GM08714 (cell line): Measurements from ENCODE around the gene DCP1B.

ENCODE experiments used
- H3K4me3 ChIP-seq: fragments of 200-500 bp; sonication (Bioruptor generic); 2 replicates; pipeline ENCODE4 v1.5.1; 2014; ENCODE audit warnings: mild to moderate bottlenecking, low read length, inconsistent platforms
- ZNF274 ChIP-seq: IDR thresholded peaks from 2 replicates; pipeline ENCODE4 v1.6.1; 2012; ENCODE audit warnings: mild to moderate bottlenecking, low read depth, low read length

Gene DCP1B

DNA sequence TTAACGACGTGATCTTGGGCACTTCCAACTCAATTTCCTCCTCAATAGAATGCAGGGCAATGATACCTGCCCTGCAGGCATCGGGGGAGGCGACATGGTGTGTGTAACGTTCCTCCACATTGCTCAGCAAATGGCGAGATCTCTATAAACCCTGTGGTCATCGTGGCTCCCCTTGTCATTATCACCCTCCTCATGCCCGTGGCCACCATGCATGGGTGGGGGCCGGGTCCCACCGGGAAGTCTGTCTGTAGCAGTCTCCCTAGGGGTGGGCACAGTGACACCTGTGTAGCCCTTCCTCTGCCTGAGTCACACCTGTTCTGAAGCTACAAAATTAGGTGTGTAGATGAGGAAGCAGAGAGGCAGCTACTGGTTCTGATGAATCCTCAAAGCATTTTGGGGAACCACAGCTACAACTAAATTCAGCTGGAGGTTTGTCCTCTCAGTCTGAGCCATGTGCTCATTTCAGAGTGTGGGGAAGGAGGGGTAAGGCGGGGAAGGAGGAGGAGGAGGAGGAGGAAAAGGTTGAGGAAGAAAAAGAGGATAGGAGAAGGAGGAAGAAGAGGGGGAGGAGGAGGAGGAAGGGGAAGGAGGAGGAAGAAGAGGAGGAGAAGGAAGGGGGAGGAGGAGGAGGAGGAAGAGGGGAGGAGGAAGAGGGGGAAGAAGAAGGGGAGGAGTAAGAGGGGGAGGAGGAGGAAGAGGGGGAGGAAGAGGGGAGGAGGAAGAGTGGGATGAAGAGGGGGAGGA is 74.8 kb downstream of the DCP1B start:
- no peak for TF ChIP-seq ZNF274
- H3K4me3 ChIP-seq, result no peak overlapping the region

GRCh38 chr12:1928439-1929121 is 75.7 kb downstream of the DCP1B start:
- no peak overlapping the region for H3K4me3 ChIP-seq
- no peak for TF ChIP-seq ZNF274

- no peak for TF ChIP-seq ZNF274
- no peak overlapping the region for H3K4me3 ChIP-seq
Observed at GRCh38 chr12:1927751-1928351, 76.4 kb downstream of the DCP1B start.

DNA sequence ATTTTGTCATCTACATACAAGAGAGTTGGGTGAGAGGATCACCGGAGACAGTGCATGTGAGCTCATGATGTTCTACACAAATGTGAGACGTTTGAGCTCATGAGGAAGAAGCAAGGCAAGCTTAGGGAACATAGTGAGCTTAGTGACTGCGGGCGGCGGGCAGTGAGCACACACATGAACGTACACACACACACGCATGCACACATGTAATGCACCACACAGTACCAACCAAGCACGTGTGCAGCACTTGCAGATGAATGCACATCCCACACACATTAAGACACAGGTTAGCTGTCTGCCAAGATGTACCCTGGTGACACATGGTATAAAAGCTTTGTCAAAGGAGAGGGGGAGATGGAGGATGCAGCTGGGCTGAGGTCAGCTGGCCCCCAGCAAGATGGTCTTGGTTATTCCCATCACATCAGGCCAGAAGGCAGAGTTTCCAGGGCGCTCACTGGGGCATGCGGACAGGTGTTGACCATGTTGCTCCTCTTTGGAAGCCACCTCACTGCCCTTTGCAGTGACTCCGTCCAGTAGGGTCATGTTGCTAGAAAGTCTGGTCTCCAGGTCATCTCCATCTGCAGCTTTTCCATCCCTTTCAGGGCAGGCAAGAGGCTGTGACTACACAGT is 77.1 kb downstream of the DCP1B start:
- no peak overlapping the region for H3K4me3 ChIP-seq
- no peak for TF ChIP-seq ZNF274

GRCh38 chr12:1926251-1926657 is 78.0 kb downstream of the DCP1B start:
- no peak for TF ChIP-seq ZNF274
- H3K4me3 ChIP-seq, result no peak overlapping the region

GRCh38 chr12:1925684-1926006 is 78.6 kb downstream of the DCP1B start:
- TF ChIP-seq ZNF274, result no peak
- H3K4me3 ChIP-seq, result no peak overlapping the region

- no peak overlapping the region for H3K4me3 ChIP-seq
- no peak for TF ChIP-seq ZNF274
Observed at GRCh38 chr12:1924996-1925683, 79.1 kb downstream of the DCP1B start.

GRCh38 chr12:1922985-1923384 is 81.3 kb downstream of the DCP1B start:
- TF ChIP-seq ZNF274, result no peak

GRCh38 chr12:1922075-1922709 is 82.1 kb downstream of the DCP1B start:
- no peak overlapping the region for H3K4me3 ChIP-seq
- no peak for TF ChIP-seq ZNF274

More at GRCh38 chr12:1922985-1923384, 81.3 kb downstream of the DCP1B start:
- H3K4me3 ChIP-seq, result no peak overlapping the region

- H3K4me3 ChIP-seq, result no peak overlapping the region
- no peak for TF ChIP-seq ZNF274
Observed at GRCh38 chr12:1920971-1921370, 83.3 kb downstream of the DCP1B start.

DNA sequence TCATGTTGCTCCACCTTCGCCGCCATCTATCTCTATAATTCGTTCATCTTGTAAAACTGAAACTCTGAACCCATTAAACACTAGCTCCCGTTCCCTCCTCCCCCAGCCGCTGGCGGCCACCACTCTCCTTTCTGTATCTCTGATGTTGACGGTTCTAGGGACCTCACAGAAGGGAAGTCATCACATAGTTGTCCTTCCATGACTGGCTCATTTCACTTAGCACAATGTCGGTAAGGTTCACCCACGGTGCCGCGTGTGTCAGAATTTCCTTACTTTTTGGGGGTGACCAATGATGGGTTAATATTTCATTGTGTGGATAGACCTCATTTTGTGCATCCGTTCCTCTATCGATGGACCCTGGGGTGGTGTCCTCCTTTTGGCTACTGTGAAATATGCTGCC is 83.8 kb downstream of the DCP1B start:
- H3K4me3 ChIP-seq, result no peak overlapping the region
- TF ChIP-seq ZNF274, result no peak

- no peak for TF ChIP-seq ZNF274
- no peak overlapping the region for H3K4me3 ChIP-seq
Observed at GRCh38 chr12:1919763-1920162, 84.5 kb downstream of the DCP1B start.

DNA sequence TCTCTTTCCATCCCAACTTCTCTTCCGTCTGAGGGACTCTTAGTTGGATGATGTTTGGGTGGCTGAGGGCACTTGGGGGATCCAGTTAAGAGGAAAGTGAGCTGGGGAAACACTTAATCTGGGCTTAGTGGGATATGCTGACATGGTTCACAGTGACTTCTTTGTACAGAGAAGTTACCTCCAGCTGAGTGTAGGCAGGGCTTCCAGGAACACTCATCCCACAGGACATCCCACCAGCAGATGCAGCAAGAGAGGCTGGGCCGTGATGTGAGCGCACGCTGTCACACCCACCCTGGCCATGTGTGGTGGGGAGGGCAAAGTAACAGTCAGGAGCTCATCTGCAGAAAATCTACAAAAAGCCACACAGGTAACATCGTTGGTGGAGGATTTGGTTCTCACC is 85.0 kb downstream of the DCP1B start:
- H3K4me3 ChIP-seq, result no peak overlapping the region

DNA sequence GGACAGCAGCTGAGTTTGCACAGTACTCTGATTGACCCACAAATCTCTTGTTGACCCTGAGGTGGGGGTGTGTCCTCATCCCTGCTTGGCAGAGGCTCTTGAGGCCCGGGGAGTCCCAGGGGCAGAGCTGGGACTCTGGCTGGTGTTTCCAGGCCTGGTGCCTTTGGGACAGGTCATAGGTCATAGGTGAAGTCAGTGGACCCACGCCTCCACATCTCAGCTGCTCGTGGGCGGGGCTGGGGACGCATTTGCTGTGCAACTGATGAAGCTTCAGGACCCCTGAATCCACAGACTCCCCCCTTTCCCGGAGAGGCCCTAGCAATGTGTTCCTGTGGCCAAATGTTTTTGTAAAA is 85.4 kb downstream of the DCP1B start:
- no peak for TF ChIP-seq ZNF274
- H3K4me3 ChIP-seq, result no peak overlapping the region

More for the DNA sequence above, 85.0 kb downstream of the DCP1B start:
- TF ChIP-seq ZNF274, result no peak
